Measurements from ENCODE around the gene COPG1.

COPG1 gene

DNA sequence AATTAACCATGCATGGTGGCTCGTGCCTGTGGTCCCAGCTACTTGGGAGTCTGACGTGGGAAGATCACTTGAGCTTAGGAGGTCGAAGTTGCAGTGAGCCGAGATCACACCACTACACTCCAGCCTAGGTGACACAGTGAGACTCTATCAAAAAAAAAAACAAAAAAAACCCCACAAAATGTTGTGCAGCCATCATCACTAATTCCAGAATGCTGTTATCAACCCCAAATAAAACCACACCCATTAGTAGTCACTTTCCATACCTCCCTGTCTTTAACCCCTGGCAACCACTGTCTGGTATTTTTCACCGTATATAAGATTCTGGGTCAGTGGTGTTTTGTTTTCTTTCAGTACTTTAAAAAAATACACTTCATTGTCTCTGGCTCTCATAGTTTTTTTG lies 45.9 kb downstream of the COPG1 start:
- Histone ChIP-seq H3K36me3 (ENCODE audit: insufficient read depth, low read length) (peaks cover 54% of the 10 kb centered on the region), H3K4me1 (ENCODE audit: insufficient read depth, low read length, poor library complexity, severe bottlenecking) (no peaks in the 10 kb centered on the region), H3K9me2 (replicated peaks; ENCODE audit: low read depth, low read length) (no peaks in the 10 kb centered on the region), H3K9me3 (ENCODE audit: insufficient read depth, low read depth, low read length) (no peaks in the 10 kb centered on the region), H4K20me1 (ENCODE audit: insufficient read depth, low read length, poor library complexity, severe bottlenecking) (no peaks in the 10 kb centered on the region), H3K27me3 (ENCODE audit: insufficient read depth, low read length, poor library complexity, severe bottlenecking) (no peaks in the 10 kb centered on the region), H3K9ac (ENCODE audit: low read depth, low read length, poor library complexity, severe bottlenecking) (no peak overlapping the region), H3K4me2 (ENCODE audit: low read depth, low read length, poor library complexity, severe bottlenecking) (no peak overlapping the region), H3F3A (ENCODE audit: low read depth) (no peaks in the 10 kb centered on the region), H2AFZ (ENCODE audit: low read length) (no peak overlapping the region), H3K4me3 (ENCODE audit: low read length, poor library complexity, severe bottlenecking) (no peak overlapping the region), H3K79me2 (ENCODE audit: insufficient read depth, low read length) (no peaks in the 10 kb centered on the region)
- TF ChIP-seq, protein P1, sequence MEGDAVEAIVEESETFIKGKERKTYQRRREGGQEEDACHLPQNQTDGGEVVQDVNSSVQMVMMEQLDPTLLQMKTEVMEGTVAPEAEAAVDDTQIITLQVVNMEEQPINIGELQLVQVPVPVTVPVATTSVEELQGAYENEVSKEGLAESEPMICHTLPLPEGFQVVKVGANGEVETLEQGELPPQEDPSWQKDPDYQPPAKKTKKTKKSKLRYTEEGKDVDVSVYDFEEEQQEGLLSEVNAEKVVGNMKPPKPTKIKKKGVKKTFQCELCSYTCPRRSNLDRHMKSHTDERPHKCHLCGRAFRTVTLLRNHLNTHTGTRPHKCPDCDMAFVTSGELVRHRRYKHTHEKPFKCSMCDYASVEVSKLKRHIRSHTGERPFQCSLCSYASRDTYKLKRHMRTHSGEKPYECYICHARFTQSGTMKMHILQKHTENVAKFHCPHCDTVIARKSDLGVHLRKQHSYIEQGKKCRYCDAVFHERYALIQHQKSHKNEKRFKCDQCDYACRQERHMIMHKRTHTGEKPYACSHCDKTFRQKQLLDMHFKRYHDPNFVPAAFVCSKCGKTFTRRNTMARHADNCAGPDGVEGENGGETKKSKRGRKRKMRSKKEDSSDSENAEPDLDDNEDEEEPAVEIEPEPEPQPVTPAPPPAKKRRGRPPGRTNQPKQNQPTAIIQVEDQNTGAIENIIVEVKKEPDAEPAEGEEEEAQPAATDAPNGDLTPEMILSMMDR (conservative IDR thresholded peaks at IDR 0.05; ENCODE audit: low read length), result no peak
- TF ChIP-seq EZH2phosphoT487 (IDR thresholded peaks at IDR 0.05; ENCODE audit: borderline replicate concordance), result no peak

DNA sequence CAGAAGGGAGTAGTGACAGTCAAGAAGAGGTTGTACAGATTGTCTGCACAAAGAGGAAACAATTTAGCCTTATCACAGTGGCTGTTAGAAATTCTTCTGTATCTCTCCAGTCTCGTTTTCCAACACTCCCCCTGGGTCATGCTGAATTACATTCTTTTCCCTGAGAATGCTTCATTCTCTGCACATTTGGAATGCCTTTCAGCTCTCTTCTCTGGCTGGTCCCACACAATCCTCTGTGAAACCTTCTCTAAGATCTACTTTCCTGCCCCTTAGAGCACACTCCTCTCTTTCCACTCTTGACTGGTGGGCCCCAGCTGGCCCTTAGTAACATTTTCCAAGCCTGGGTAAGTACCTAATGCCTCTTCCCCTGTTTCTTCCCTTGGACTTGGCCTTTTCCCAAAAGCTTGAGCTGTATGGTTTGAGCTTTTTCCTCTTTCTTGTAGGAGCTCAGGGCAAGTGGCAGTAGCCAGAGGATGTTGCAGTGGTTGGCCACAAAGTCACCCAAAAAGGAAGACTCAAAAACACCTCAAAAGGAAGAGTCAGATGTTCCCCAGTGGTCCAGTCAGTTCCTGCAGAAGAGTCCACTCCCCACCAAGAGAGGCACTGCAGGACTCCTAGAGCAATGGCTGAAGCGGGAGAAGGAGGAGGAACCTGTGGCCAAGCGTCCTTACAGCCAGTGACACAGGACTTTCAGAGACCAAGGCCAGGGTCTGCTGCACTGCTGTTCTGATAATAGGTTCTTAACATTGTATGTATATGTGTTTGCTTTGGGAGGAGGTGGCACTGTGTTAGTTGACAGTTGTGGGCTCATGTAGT lies 54.9 kb downstream of the COPG1 start:
- H3K36me3 ChIP-seq (ENCODE audit: insufficient read depth, low read length), result peaks cover 45% of the 10 kb centered on the region; the same call in 1 of the 2 replicates
- no peaks in the 10 kb centered on the region for H3K4me1 ChIP-seq (ENCODE audit: insufficient read depth, low read length, poor library complexity, severe bottlenecking)
- no peak overlapping the region for H3K9ac ChIP-seq (ENCODE audit: low read depth, low read length, poor library complexity, severe bottlenecking)
- no peaks in the 10 kb centered on the region for H3K79me2 ChIP-seq (ENCODE audit: insufficient read depth, low read length)
- no peaks in the 10 kb centered on the region for H4K20me1 ChIP-seq (ENCODE audit: insufficient read depth, low read length, poor library complexity, severe bottlenecking)
- H3K9me2 ChIP-seq (replicated peaks; ENCODE audit: low read depth, low read length), result no peaks in the 10 kb centered on the region
- H3K9me3 ChIP-seq (ENCODE audit: insufficient read depth, low read depth, low read length), result no peaks in the 10 kb centered on the region
- H3K27me3 ChIP-seq (ENCODE audit: insufficient read depth, low read length, poor library complexity, severe bottlenecking), result no peaks in the 10 kb centered on the region
- no peak for TF ChIP-seq EZH2phosphoT487 (IDR thresholded peaks at IDR 0.05; ENCODE audit: borderline replicate concordance)
- TF ChIP-seq, protein P1 (conservative IDR thresholded peaks at IDR 0.05; ENCODE audit: low read length), result no peak
- no peak overlapping the region for H3K4me2 ChIP-seq (ENCODE audit: low read depth, low read length, poor library complexity, severe bottlenecking)
- H3F3A ChIP-seq (ENCODE audit: low read depth), result no peaks in the 10 kb centered on the region
- H2AFZ ChIP-seq (ENCODE audit: low read length), result no peak overlapping the region
- H3K4me3 ChIP-seq (ENCODE audit: low read length, poor library complexity, severe bottlenecking), result no peak overlapping the region

DNA sequence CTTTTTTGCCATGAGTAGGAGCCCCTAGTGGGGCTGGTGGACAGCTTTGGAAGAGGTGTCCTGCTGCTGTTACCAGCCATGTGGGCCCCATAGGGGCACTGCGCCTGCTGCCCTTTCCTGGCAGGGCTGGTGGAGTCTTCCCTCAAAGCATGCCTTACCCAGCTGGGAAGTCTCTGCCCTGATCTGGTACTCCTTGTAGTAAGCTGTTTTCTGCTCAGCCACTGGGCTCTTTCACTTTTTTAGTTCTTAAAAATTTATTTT lies 55.5 kb downstream of the COPG1 start:
- no peak overlapping the region for H3K9ac ChIP-seq (ENCODE audit: low read depth, low read length, poor library complexity, severe bottlenecking)
- H3F3A ChIP-seq (ENCODE audit: low read depth), result no peaks in the 10 kb centered on the region
- H3K9me2 ChIP-seq (replicated peaks; ENCODE audit: low read depth, low read length), result no peaks in the 10 kb centered on the region
- H4K20me1 ChIP-seq (ENCODE audit: insufficient read depth, low read length, poor library complexity, severe bottlenecking), result no peaks in the 10 kb centered on the region
- H3K27me3 ChIP-seq (ENCODE audit: insufficient read depth, low read length, poor library complexity, severe bottlenecking), result no peaks in the 10 kb centered on the region
- H3K79me2 ChIP-seq (ENCODE audit: insufficient read depth, low read length), result no peaks in the 10 kb centered on the region
- H3K4me2 ChIP-seq (ENCODE audit: low read depth, low read length, poor library complexity, severe bottlenecking), result no peak overlapping the region
- TF ChIP-seq EZH2phosphoT487 (IDR thresholded peaks at IDR 0.05; ENCODE audit: borderline replicate concordance), result no peak
- TF ChIP-seq, protein P1 (conservative IDR thresholded peaks at IDR 0.05; ENCODE audit: low read length), result no peak
- H2AFZ ChIP-seq (ENCODE audit: low read length), result no peak overlapping the region
- peaks cover 45% of the 10 kb centered on the region; the same call in 1 of the 2 replicates for H3K36me3 ChIP-seq (ENCODE audit: insufficient read depth, low read length)
- H3K4me3 ChIP-seq (ENCODE audit: low read length, poor library complexity, severe bottlenecking), result no peak overlapping the region
- H3K9me3 ChIP-seq (ENCODE audit: insufficient read depth, low read depth, low read length), result no peaks in the 10 kb centered on the region
- H3K4me1 ChIP-seq (ENCODE audit: insufficient read depth, low read length, poor library complexity, severe bottlenecking), result no peaks in the 10 kb centered on the region
